Measurements from ENCODE around the gene CHD1. TPM values are rescaled to one million over a fixed set of nuclear protein-coding genes. Genes with fewer than 3 reads are reported as not detected.

CHD1 gene
- total and polyA plus RNA-seq, 2 of the 13 experiments (the other 11 are each of a cell fraction or from before 2014, with no cell fraction given): 22.8 to 55.9 TPM

DNA sequence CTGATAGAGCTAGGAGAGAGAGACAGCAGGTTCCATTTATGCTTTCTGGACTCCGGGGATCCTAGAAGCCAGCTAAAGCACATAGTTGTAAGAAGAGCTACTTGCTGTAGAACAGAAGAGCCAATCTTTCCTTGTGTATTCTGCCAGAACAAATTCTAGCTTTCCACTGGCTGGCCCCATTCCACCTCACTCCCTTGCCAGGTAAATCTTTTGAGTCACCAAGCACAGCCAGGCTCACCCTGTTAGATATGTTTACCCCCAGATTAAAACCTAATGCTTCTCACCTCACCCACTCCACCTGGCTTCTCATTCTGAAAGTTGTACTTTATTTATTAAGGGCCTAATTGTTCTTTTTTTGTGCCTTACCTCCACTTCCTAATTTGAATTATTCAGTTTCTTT, 48.9 kb upstream of the CHD1 start:
- H3K9ac ChIP-seq (ENCODE audit: insufficient read depth, low read depth, low read length): no peak overlapping the region
- H3K27me3 ChIP-seq (ENCODE audit: control insufficient read depth in 1 of 2, insufficient read depth in 2 of 2, low read length in 2 of 2): no peaks in the 10 kb centered on the region
- H4K20me1 ChIP-seq (ENCODE audit: insufficient read depth, low read length): no peaks in the 10 kb centered on the region
- ChIA-PET POLR2A (no interaction called here), CTCF (ENCODE audit: low intra/inter-chr PET ratio, low total read pairs) (no interaction called here)
- no peaks in the 10 kb centered on the region for H3K9me3 ChIP-seq (ENCODE audit: low read length)
- no TSS peak for BruUV-seq (replicated peaks)
- H3K4me2 ChIP-seq (ENCODE audit: low read depth, low read length): no peak overlapping the region
- 53% methylated on average over 1 of the region's 1 CpG for WGBS (ENCODE audit: low lambda C conversion rate)
- no peak overlapping the region for H2AFZ ChIP-seq (ENCODE audit: low read length)
- H3K4me3 ChIP-seq (replicated peaks in 1 of 3; ENCODE audit: insufficient read depth in 1 of 3, low read depth in 2 of 3, low read length in 3 of 3): no peak overlapping the region
- DNase-seq (ENCODE audit: low spot score) (no peak), ATAC-seq (no peak), FAIRE-seq (no peak)
- no peaks in the 10 kb centered on the region for H3K4me1 ChIP-seq (ENCODE audit: insufficient read depth, low read length)
- intact Hi-C loops (cut with micrococcal nuclease; ENCODE audit: unreplicated experiment): no loop called here
- no peak overlapping the region for H3K27ac ChIP-seq (ENCODE audit: extremely low read length, insufficient read depth, low read length)
- H3K36me3 ChIP-seq (replicated peaks in 1 of 2; ENCODE audit: control insufficient read depth in 1 of 2, insufficient read depth in 2 of 2, low read length in 2 of 2): no peaks in the 10 kb centered on the region
- TF ChIP-seq HMGXB3 (CRISPR knock-in tag; IDR thresholded peaks at IDR 0.05; ENCODE audit: borderline replicate concordance): no peak
- TF ChIP-seq, protein P1, sequence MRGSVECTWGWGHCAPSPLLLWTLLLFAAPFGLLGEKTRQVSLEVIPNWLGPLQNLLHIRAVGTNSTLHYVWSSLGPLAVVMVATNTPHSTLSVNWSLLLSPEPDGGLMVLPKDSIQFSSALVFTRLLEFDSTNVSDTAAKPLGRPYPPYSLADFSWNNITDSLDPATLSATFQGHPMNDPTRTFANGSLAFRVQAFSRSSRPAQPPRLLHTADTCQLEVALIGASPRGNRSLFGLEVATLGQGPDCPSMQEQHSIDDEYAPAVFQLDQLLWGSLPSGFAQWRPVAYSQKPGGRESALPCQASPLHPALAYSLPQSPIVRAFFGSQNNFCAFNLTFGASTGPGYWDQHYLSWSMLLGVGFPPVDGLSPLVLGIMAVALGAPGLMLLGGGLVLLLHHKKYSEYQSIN (CRISPR knock-in tag; IDR thresholded peaks at IDR 0.05; ENCODE audit: borderline replicate concordance): no peak
- no peak for TF ChIP-seq SNAPC5 (CRISPR knock-in tag; IDR thresholded peaks at IDR 0.05; ENCODE audit: borderline replicate concordance)
- no peaks in the 10 kb centered on the region for H3K79me2 ChIP-seq (ENCODE audit: insufficient read depth, low read length)
- in situ Hi-C loops (cut with HindIII; ENCODE audit: extremely low pct_ligation_motif_present, low pct_unique_long_range_greater_than_20kb): no loop called here

Data from HepG2 (cell line).